GM10847 (cell line): ENCODE measurements around the gene PTRH2.

Source experiments
- POLR2A ChIP-seq: IDR thresholded peaks from 2 replicates; pipeline ENCODE4 v1.6.1; 2011; ENCODE audit not compliant: insufficient read length; ENCODE audit errors: extremely low read depth

Gene PTRH2

GRCh38 chr17:59707149-59707970 lies at the start of gene PTRH2, which contains the start of gene VMP1:
Gene PTRH2 (minus strand): TSS chr17:59707430. CDS start chr17:59697978, 9,452 bp downstream.
Gene VMP1 (plus strand): TSS chr17:59707654. CDS start chr17:59731447, 23,793 bp downstream.
- TF ChIP-seq POLR2A, result peak; percentile 92

GRCh38 chr17:59756236-59756818 lies 49.1 kb upstream of the PTRH2 start:
- no peak for TF ChIP-seq POLR2A

GRCh38 chr17:59754552-59754951 lies 47.3 kb upstream of the PTRH2 start:
- no peak for TF ChIP-seq POLR2A

- no peak for TF ChIP-seq POLR2A
These were observed 46.6 kb upstream of the PTRH2 start for GRCh38 chr17:59753522-59754467.

- TF ChIP-seq POLR2A, result no peak
These were observed 45.7 kb upstream of the PTRH2 start for GRCh38 chr17:59752922-59753321.

- no peak for TF ChIP-seq POLR2A
These were observed 45.2 kb upstream of the PTRH2 start for GRCh38 chr17:59752446-59752845.

- TF ChIP-seq POLR2A, result no peak
These were observed 44.8 kb upstream of the PTRH2 start for GRCh38 chr17:59751955-59752413.

- TF ChIP-seq POLR2A, result no peak
These were observed 41.4 kb upstream of the PTRH2 start for GRCh38 chr17:59748591-59748990.

- no peak for TF ChIP-seq POLR2A
These were observed 39.7 kb upstream of the PTRH2 start for GRCh38 chr17:59746849-59747445.

- no peak for TF ChIP-seq POLR2A
These were observed 37.8 kb upstream of the PTRH2 start for GRCh38 chr17:59745040-59745439.

- TF ChIP-seq POLR2A, result no peak
These were observed 36.6 kb upstream of the PTRH2 start for GRCh38 chr17:59743842-59744241.

GRCh38 chr17:59737324-59737723 lies 30.1 kb upstream of the PTRH2 start:
- TF ChIP-seq POLR2A, result no peak

GRCh38 chr17:59734226-59734625 lies 27.0 kb upstream of the PTRH2 start:
- TF ChIP-seq POLR2A, result no peak

GRCh38 chr17:59733697-59734096 lies 26.5 kb upstream of the PTRH2 start:
- TF ChIP-seq POLR2A, result no peak
